ENCODE results near the gene COQ8B.
A peak's percentile ranks its signal among the peaks of the same experiment; 100 is the strongest.
"Not testable (repeated sequence)": the region's sequence is repeated elsewhere in the genome, so short reads cannot be mapped to it uniquely, and the experiment has no call there.

COQ8B gene

DNA sequence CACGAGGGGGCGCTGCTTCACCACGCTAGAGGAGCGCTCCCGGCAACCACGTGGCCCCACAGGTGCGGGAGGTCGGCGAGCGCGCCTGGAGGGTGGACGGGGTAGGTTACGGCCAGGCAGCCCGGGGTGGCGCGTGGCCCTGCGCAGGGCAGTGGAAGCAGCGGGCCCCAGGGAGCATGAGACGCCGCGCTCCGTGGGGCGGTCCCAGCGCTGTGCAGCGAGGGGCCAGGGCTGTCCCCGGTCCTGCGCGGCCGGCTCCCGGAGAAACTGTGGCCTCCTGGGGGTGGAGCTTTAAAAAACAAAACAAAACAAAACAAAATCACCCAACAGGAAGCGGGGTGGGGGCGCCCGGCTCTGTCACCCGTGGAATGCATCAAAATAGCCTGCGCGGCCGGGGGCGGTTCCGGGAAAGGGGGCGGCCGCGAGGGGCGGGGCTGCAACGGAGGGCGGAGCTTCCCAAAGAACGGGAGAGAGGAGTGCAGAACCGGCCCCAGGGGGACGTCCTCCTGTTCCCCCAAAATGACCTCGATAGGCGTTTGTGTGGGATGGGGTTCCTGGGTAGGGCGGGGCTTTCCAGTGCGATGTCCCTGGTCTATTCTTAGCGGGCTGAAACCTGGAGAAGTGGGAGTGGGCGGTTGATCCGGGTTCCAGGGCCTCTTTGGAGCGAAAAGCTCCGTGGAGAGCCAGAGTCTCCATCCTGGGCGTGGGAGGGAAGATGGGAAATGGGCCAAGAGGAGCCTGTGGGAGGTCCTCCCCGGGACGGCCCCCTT is 53.6 kb downstream of the COQ8B start:
- Histone ChIP-seq H3K4me1 (ENCODE audit: control insufficient read depth in 5 of 5, insufficient read depth in 5 of 5, low read length in 5 of 5) (peaks cover 5 to 21% (median 12%) of the 10 kb centered on the region in 5 donors), H3K27me3 (ENCODE audit: control insufficient read depth in 5 of 5, insufficient read depth in 4 of 5, low read length in 5 of 5) (no peaks in the 10 kb centered on the region), H3K36me3 (ENCODE audit: control insufficient read depth in 5 of 5, insufficient read depth in 5 of 5, low read length in 5 of 5) (peaks cover 0 to 14% (median 14%) of the 10 kb centered on the region in 5 donors), H3K4me3 (ENCODE audit: low read depth in 1 of 5, low read length in 5 of 5) (peak overlapping the region; percentile 63 to 72 (median 70)), H3K9me3 (ENCODE audit: control insufficient read depth in 5 of 5, low read length in 5 of 5) (no peaks in the 10 kb centered on the region), H3K9ac (ENCODE audit: low read length in 5 of 5) (peak overlapping the region in 4 of 5 donors; percentile 51 to 72 (median 60)), H3K27ac (ENCODE audit: low read depth, low read length) (peak overlapping the region; percentile 74)

DNA sequence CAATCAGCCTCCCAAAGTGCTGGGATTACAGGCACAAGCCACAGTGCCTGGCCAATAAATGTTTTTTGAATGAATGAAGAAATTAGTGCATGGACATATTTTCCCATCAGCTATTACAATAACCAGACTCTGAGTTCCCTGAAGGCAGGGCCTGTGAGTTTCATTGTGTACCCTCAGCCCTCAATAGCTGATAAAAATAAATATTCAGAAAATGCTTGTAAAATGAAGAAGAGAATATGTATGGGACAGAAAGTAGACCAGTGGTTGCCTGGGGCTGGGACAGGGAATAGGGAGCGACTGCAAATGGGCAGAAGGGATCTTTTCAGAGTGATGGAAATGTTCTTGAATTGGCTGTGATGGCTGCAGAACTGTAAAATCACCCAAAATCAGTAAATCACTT is 55.1 kb downstream of the COQ8B start:
- Histone ChIP-seq H3K9me3 (ENCODE audit: control insufficient read depth in 5 of 5, low read length in 5 of 5) (no peaks in the 10 kb centered on the region), H3K27ac (ENCODE audit: low read depth, low read length) (no peak overlapping the region), H3K4me1 (ENCODE audit: control insufficient read depth in 5 of 5, insufficient read depth in 5 of 5, low read length in 5 of 5) (peaks cover 5 to 21% (median 12%) of the 10 kb centered on the region in 5 donors), H3K36me3 (ENCODE audit: control insufficient read depth in 5 of 5, insufficient read depth in 5 of 5, low read length in 5 of 5) (no peaks in the 10 kb centered on the region), H3K4me3 (ENCODE audit: low read depth in 1 of 5, low read length in 5 of 5) (no peak overlapping the region), H3K9ac (ENCODE audit: low read length in 5 of 5) (no peak overlapping the region), H3K27me3 (ENCODE audit: control insufficient read depth in 5 of 5, insufficient read depth in 4 of 5, low read length in 5 of 5) (no peaks in the 10 kb centered on the region)

DNA sequence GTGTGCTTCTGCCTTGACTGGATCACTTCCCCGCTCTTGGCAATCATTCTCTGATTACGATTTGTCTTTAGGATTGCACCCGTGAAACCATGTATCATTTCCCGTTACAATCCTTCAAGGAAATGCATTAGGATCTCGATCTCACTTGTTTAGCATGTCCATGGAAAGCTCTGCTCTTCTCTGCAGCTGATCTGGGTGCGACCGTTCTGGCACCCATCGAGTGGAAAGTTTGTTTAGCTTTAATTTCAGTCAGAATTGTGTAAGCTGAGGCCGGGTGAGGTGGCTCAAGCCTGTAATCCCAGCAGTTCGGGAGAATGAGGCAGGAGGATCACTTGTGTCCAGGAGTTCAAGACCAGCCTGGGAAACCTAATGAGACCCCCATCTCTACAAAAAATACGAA is 57.1 kb downstream of the COQ8B start:
- Histone ChIP-seq H3K27ac (ENCODE audit: low read depth, low read length) (peak overlapping the region; percentile 29), H3K9ac (ENCODE audit: low read length in 5 of 5) (peak overlapping the region in 1 of 5 donors; percentile 25), H3K4me1 (ENCODE audit: control insufficient read depth in 5 of 5, insufficient read depth in 5 of 5, low read length in 5 of 5) (peaks cover 5 to 21% (median 12%) of the 10 kb centered on the region in 5 donors)

DNA sequence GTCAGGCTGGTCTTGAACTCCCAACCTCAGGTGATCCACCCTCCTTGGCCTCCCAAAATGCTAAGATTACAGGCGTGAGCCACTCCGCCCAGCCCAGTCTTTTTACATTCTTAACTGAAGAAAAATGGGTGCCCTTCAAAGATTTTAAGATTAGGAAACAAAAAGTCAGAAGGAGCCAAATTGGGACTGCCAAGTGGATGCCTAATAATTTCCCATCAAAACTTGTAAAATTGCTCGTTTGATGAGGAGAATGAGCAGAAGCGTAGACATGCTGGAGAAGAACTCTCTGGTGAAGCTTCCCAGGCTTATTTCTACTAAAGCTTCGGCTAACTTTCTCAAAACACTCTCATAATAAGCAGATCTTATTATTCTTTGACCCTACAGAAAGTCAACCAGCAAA is 57.6 kb downstream of the COQ8B start:
- Histone ChIP-seq H3K36me3 (ENCODE audit: control insufficient read depth in 5 of 5, insufficient read depth in 5 of 5, low read length in 5 of 5) (no peaks in the 10 kb centered on the region), H3K4me3 (ENCODE audit: low read depth in 1 of 5, low read length in 5 of 5) (no peak overlapping the region), H3K9ac (ENCODE audit: low read length in 5 of 5) (no peak overlapping the region), H3K4me1 (ENCODE audit: control insufficient read depth in 5 of 5, insufficient read depth in 5 of 5, low read length in 5 of 5) (peaks cover 5 to 19% (median 12%) of the 10 kb centered on the region in 5 donors), H3K27ac (ENCODE audit: low read depth, low read length) (peak overlapping the region; percentile 29), H3K27me3 (ENCODE audit: control insufficient read depth in 5 of 5, insufficient read depth in 4 of 5, low read length in 5 of 5) (no peaks in the 10 kb centered on the region), H3K9me3 (ENCODE audit: control insufficient read depth in 5 of 5, low read length in 5 of 5) (no peaks in the 10 kb centered on the region)

More for the DNA sequence above, 57.1 kb downstream of the COQ8B start:
- H3K27me3 ChIP-seq (ENCODE audit: control insufficient read depth in 5 of 5, insufficient read depth in 4 of 5, low read length in 5 of 5): no peaks in the 10 kb centered on the region
- H3K4me3 ChIP-seq (ENCODE audit: low read depth in 1 of 5, low read length in 5 of 5): no peak overlapping the region
- no peaks in the 10 kb centered on the region for H3K9me3 ChIP-seq (ENCODE audit: control insufficient read depth in 5 of 5, low read length in 5 of 5)
- no peaks in the 10 kb centered on the region for H3K36me3 ChIP-seq (ENCODE audit: control insufficient read depth in 5 of 5, insufficient read depth in 5 of 5, low read length in 5 of 5)

DNA sequence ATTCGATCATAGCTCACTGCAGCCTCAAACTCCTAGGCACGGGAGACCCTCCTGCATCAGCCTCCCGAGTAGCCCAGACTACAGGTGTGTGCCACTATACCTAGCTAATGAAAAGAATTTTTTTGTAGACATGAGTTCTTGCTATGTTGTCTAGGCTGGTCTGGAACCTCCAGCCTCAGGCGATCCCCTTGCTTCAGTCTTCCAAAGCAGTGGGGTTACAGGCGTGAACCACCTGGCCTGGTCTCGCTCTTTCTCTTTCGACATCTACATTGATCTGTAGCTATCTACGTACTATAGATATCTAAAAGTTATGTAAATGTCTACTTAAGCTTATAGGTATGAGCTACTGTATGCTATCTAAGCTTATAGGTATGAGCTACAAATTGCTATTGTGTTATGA is 58.7 kb downstream of the COQ8B start:
- H3K4me3 ChIP-seq (ENCODE audit: low read depth in 1 of 5, low read length in 5 of 5): no peak overlapping the region
- no peak overlapping the region for H3K9ac ChIP-seq (ENCODE audit: low read length in 5 of 5)
- peaks cover 2 to 8% (median 4%) of the 10 kb centered on the region in 5 donors for H3K4me1 ChIP-seq (ENCODE audit: control insufficient read depth in 5 of 5, insufficient read depth in 5 of 5, low read length in 5 of 5)
- H3K36me3 ChIP-seq (ENCODE audit: control insufficient read depth in 5 of 5, insufficient read depth in 5 of 5, low read length in 5 of 5): no peaks in the 10 kb centered on the region
- no peaks in the 10 kb centered on the region for H3K27me3 ChIP-seq (ENCODE audit: control insufficient read depth in 5 of 5, insufficient read depth in 4 of 5, low read length in 5 of 5)
- no peaks in the 10 kb centered on the region for H3K9me3 ChIP-seq (ENCODE audit: control insufficient read depth in 5 of 5, low read length in 5 of 5)
- no peak overlapping the region for H3K27ac ChIP-seq (ENCODE audit: low read depth, low read length)

DNA sequence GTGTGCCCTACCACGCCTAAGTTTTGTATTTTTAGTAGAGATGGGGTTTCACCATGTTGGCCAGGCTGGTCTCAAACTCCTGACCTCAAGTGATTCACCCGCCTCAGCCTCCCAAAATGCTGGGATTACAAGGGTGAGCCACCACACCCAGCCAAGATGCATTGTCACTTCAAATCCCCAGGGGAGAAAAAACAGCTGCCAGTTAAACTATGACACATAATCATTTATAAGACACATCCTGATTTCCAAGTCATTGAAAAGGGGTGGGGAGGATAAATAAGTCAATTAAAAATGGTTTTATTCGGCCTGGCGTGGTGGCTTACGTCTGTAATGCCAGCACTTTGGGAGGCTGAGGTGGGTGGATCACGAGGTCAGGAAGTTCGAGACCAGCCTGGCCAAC is 61.0 kb downstream of the COQ8B start:
- not testable (repeated sequence) for H3K27me3 ChIP-seq (ENCODE audit: control insufficient read depth in 5 of 5, insufficient read depth in 4 of 5, low read length in 5 of 5); H3K9ac ChIP-seq (ENCODE audit: low read length in 5 of 5); H3K36me3 ChIP-seq (ENCODE audit: control insufficient read depth in 5 of 5, insufficient read depth in 5 of 5, low read length in 5 of 5); H3K4me3 ChIP-seq (ENCODE audit: low read depth in 1 of 5, low read length in 5 of 5); H3K9me3 ChIP-seq (ENCODE audit: control insufficient read depth in 5 of 5, low read length in 5 of 5)
- Histone ChIP-seq H3K27ac (ENCODE audit: low read depth, low read length) (peak overlapping the region; percentile 16), H3K4me1 (ENCODE audit: control insufficient read depth in 5 of 5, insufficient read depth in 5 of 5, low read length in 5 of 5) (peaks cover 9 to 17% (median 16%) of the 10 kb centered on the region in 5 donors)

- not testable (repeated sequence) for H3K4me3 ChIP-seq (ENCODE audit: low read depth in 1 of 5, low read length in 5 of 5); H3K27me3 ChIP-seq (ENCODE audit: control insufficient read depth in 5 of 5, insufficient read depth in 4 of 5, low read length in 5 of 5); H3K9ac ChIP-seq (ENCODE audit: low read length in 5 of 5); H3K36me3 ChIP-seq (ENCODE audit: control insufficient read depth in 5 of 5, insufficient read depth in 5 of 5, low read length in 5 of 5); H3K9me3 ChIP-seq (ENCODE audit: control insufficient read depth in 5 of 5, low read length in 5 of 5)
- peak overlapping the region; percentile 72 for H3K27ac ChIP-seq (ENCODE audit: low read depth, low read length)
- H3K4me1 ChIP-seq (ENCODE audit: control insufficient read depth in 5 of 5, insufficient read depth in 5 of 5, low read length in 5 of 5): peaks cover 11 to 23% (median 22%) of the 10 kb centered on the region in 5 donors
These were observed 64.4 kb downstream of the COQ8B start for GRCh38 chr19:40652303-40652702.

DNA sequence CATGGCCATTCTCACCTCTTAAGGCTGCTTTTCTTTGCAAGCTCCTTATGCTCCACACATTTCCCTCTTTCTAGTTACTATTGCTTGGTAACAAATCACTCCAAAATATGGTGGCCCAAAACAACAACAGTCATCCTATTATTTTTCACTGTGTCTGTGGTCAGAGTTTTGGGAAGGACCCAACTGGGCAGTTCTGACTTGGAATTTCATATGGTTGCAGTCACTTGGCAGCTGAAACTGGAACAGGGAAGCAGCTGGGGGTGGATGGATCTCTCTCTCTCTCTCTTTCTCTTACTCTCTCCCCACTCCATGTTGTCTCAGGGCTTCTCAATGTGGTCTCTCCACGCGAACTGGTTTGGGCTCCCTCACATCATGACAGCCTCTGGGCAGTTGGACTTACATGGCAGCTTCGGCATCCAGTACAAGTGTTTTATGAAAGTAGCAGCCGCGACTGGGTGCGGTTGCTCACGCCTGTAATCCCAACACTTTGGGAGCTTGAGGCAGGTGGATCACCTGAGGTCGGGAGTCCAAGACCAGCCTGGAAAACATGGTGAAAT is 65.9 kb downstream of the COQ8B start:
- H3K9ac ChIP-seq (ENCODE audit: low read length in 5 of 5): no peak overlapping the region
- peak overlapping the region; percentile 72 for H3K27ac ChIP-seq (ENCODE audit: low read depth, low read length)
- peaks cover 11 to 33% (median 31%) of the 10 kb centered on the region in 5 donors for H3K4me1 ChIP-seq (ENCODE audit: control insufficient read depth in 5 of 5, insufficient read depth in 5 of 5, low read length in 5 of 5)
- no peaks in the 10 kb centered on the region for H3K36me3 ChIP-seq (ENCODE audit: control insufficient read depth in 5 of 5, insufficient read depth in 5 of 5, low read length in 5 of 5)
- H3K27me3 ChIP-seq (ENCODE audit: control insufficient read depth in 5 of 5, insufficient read depth in 4 of 5, low read length in 5 of 5): no peaks in the 10 kb centered on the region
- H3K4me3 ChIP-seq (ENCODE audit: low read depth in 1 of 5, low read length in 5 of 5): no peak overlapping the region
- H3K9me3 ChIP-seq (ENCODE audit: control insufficient read depth in 5 of 5, low read length in 5 of 5): no peaks in the 10 kb centered on the region

GRCh38 chr19:40649903-40650675 is 66.6 kb downstream of the COQ8B start:
- not testable (repeated sequence) for H3K9ac ChIP-seq (ENCODE audit: low read length in 5 of 5); H3K9me3 ChIP-seq (ENCODE audit: control insufficient read depth in 5 of 5, low read length in 5 of 5); H3K4me3 ChIP-seq (ENCODE audit: low read depth in 1 of 5, low read length in 5 of 5); H3K27me3 ChIP-seq (ENCODE audit: control insufficient read depth in 5 of 5, insufficient read depth in 4 of 5, low read length in 5 of 5); H3K36me3 ChIP-seq (ENCODE audit: control insufficient read depth in 5 of 5, insufficient read depth in 5 of 5, low read length in 5 of 5)
- Histone ChIP-seq H3K4me1 (ENCODE audit: control insufficient read depth in 5 of 5, insufficient read depth in 5 of 5, low read length in 5 of 5) (peaks cover 11 to 39% (median 35%) of the 10 kb centered on the region in 5 donors), H3K27ac (ENCODE audit: low read depth, low read length) (peak overlapping the region; percentile 72)

- no peak overlapping the region for H3K9ac ChIP-seq (ENCODE audit: low read length in 5 of 5)
These were observed 69.9 kb downstream of the COQ8B start for GRCh38 chr19:40646743-40647254.

More at GRCh38 chr19:40646743-40647254, 69.9 kb downstream of the COQ8B start:
- no peaks in the 10 kb centered on the region for H3K27me3 ChIP-seq (ENCODE audit: control insufficient read depth in 5 of 5, insufficient read depth in 4 of 5, low read length in 5 of 5)
- H3K4me1 ChIP-seq (ENCODE audit: control insufficient read depth in 5 of 5, insufficient read depth in 5 of 5, low read length in 5 of 5): peaks cover 12 to 38% (median 31%) of the 10 kb centered on the region in 5 donors
- peak overlapping the region; percentile 74 for H3K27ac ChIP-seq (ENCODE audit: low read depth, low read length)
- H3K4me3 ChIP-seq (ENCODE audit: low read depth in 1 of 5, low read length in 5 of 5): peak overlapping the region in 3 of 5 donors; percentile 6 to 57 (median 46)
- H3K36me3 ChIP-seq (ENCODE audit: control insufficient read depth in 5 of 5, insufficient read depth in 5 of 5, low read length in 5 of 5): no peaks in the 10 kb centered on the region
- no peaks in the 10 kb centered on the region for H3K9me3 ChIP-seq (ENCODE audit: control insufficient read depth in 5 of 5, low read length in 5 of 5)

Measured in subcutaneous abdominal adipose tissue (tissue), 5 donors.